Thyroid gland (tissue), 4 donors: ENCODE data around the gene CAMTA1.

Source experiments
- CTCF ChIP-seq, 6 experiments: fragments of 200-600 bp in 3 of 6; fragments of 450-650 bp in 3 of 6; sonication (generic) in 3 of 6; IDR thresholded peaks; one replicate each; pipeline ENCODE4 v1.5.1; 2016 to 2019; ENCODE audit warnings: antibody characterized with exemption in 6 of 6, mild to moderate bottlenecking in 2 of 6, inconsistent platforms in 1 of 6, moderate library complexity in 1 of 6
- POLR2A ChIP-seq, 2 donors: fragments of 450-650 bp; IDR thresholded peaks; one replicate each; pipeline ENCODE4 v1.6.1; 2017; ENCODE audit warnings: antibody characterized with exemption in 2 of 2, mild to moderate bottlenecking in 2 of 2, moderate library complexity in 1 of 2

GRCh38 chr1:7437036-7437435 lies 651.8 kb downstream of the CAMTA1 start:
- no peak for TF ChIP-seq CTCF (IDR thresholded peaks at IDR 0.05)
- no peak for TF ChIP-seq POLR2A (IDR thresholded peaks at IDR 0.05)
